Testis (tissue), 3 donors: ENCODE data around the gene SSR2. TPM values are rescaled to one million over a fixed set of nuclear protein-coding genes. Genes with fewer than 3 reads are reported as not detected.
"Not testable (repeated sequence)": the region's sequence is repeated elsewhere in the genome, so short reads cannot be mapped to it uniquely, and the experiment has no call there.

ENCODE experiments used
- DNase-seq: peaks from one replicate; pipeline ENCODE4 v3.0.0-alpha.2; 2019
- H3K27ac ChIP-seq, 2 donors: fragments of 200-600 bp; sonication (generic); one replicate each; pipeline ENCODE4 v1.5.1; 2019
- H3K27me3 ChIP-seq: fragments of 200-600 bp; sonication (generic); one replicate; pipeline ENCODE4 v1.5.1; 2019
- H3K36me3 ChIP-seq: fragments of 200-600 bp; sonication (generic); one replicate; pipeline ENCODE4 v1.5.1; 2017; ENCODE audit warnings: low read depth; ENCODE audit errors: missing control alignments
- H3K4me1 ChIP-seq: fragments of 200-600 bp; sonication (generic); one replicate; pipeline ENCODE4 v1.5.1; 2019
- H3K4me3 ChIP-seq, 2 donors: fragments of 200-600 bp; sonication (generic); one replicate each; pipeline ENCODE4 v1.5.1; 2017 to 2019
- H3K9me3 ChIP-seq: fragments of 200-600 bp; sonication (generic); one replicate; pipeline ENCODE4 v1.5.1; 2017
- CTCF ChIP-seq, 3 experiments: fragments of 450-650 bp in 2 of 3; fragments of 200-600 bp in 1 of 3; sonication (generic) in 1 of 3; IDR thresholded peaks; one replicate each; pipeline ENCODE4 v1.5.1; 2016 to 2019; ENCODE audit warnings: antibody characterized with exemption in 3 of 3, mild to moderate bottlenecking in 2 of 3, moderate library complexity in 1 of 3
- POLR2A ChIP-seq: fragments of 450-650 bp; IDR thresholded peaks from one replicate; pipeline ENCODE4 v1.6.1; 2017; ENCODE audit warnings: antibody characterized with exemption, mild to moderate bottlenecking, moderate library complexity
- WGBS, 2 donors: methylation state at CpG; one replicate each; pipeline ENCODE4 v1.1.5; 2018; 5-methylcytosine and 5-hydroxymethylcytosine counted together
- intact Hi-C: fragments of 100-400 bp; cut with DNase I; formaldehyde crosslinking; loops from one replicate; pipeline ENCODE4 v1.15.1; 2023; ENCODE audit warnings: low total_unique reads
- polyA plus RNA-seq: library from polyadenylated mRNA; stranded (reverse); fragments of 350-450 nt; fragmentation: Illumina TruSeq; extraction: RNeasy Lipid Tissue Mini Kit (QIAGEN cat#74804); gene quantifications from one replicate; pipeline ENCODE4 v1.2.3, GENCODE V29; 2014; ENCODE audit warnings: low read depth, low replicate concordance; ENCODE audit not compliant: insufficient read depth
- total RNA-seq, 2 donors: library from RNA; depleted of rRNA; stranded (reverse); fragments of >200 nt; gene quantifications; one replicate each; pipeline ENCODE4 v1.2.3, GENCODE V29; 2016

SSR2 gene
- total and polyA plus RNA-seq, 3 donors from 2014 or later = 170 to 289 (median 216) TPM

DNA sequence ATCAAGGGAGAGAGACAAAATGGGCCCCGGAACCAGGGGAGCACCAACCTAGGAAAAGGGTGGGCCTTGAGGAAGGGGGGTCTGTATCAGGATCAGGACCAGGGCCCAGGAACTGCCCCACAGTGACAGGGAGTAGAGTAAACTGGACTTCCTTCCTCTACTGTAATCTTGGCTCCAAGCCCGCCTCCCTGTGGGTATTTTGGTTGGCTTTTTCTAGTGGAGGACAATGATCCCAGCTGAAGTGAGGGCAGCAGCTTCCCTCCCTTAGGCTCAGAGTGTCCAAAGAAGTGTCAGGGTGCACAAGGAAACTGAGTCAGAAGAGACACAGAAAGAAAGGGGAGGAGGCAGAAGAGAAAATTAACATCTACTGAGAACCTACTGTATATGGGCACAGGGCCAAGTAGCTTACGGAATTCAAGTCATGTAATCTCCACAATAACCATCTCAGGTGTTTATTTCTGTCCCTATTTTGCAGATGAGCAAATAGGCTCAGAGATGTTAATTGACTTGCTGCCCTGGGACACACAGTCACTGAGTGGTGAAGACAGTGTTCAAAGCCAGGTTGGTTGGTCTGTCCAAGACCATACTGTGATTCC is 28.0 kb upstream of the SSR2 start:
- no peaks in the 10 kb centered on the region for H3K36me3 ChIP-seq
- H3K4me1 ChIP-seq = no peaks in the 10 kb centered on the region
- no peak overlapping the region for H3K27ac ChIP-seq
- no peak for DNase-seq
- TF ChIP-seq CTCF (IDR thresholded peaks at IDR 0.05) (no peak), POLR2A (no peak)
- intact Hi-C loops = no loop called here
- WGBS, 2 donors = 91 to 96% methylated on average over 3 of the region's 3 CpGs
- H3K4me3 ChIP-seq = no peak overlapping the region
- no peaks in the 10 kb centered on the region for H3K27me3 ChIP-seq
- no peaks in the 10 kb centered on the region for H3K9me3 ChIP-seq

DNA sequence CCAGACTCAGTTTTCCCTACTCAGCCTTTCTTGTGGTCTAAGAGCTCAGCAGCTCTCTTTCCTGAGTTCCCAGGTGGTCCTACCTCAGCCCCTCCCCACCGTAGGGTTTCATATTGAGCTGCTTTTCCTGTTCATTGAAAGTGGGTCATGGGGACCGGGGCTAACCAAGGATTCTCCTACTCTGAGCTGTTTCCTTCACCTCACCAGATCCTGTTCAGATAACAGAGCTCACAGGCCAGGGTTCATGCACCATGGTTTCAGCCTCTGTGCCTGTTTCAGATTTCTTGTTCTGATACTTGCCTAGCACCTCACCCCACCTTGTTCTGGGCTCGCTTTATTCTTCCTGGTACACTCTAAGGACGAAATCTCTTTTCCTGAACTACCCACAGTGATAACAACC is 24.3 kb upstream of the SSR2 start:
- H3K4me1 ChIP-seq = no peaks in the 10 kb centered on the region
- H3K9me3 ChIP-seq = no peaks in the 10 kb centered on the region
- TF ChIP-seq CTCF (IDR thresholded peaks at IDR 0.05) = no peak
- TF ChIP-seq POLR2A = no peak
- no peaks in the 10 kb centered on the region for H3K36me3 ChIP-seq
- DNase-seq = no peak
- no peak overlapping the region for H3K27ac ChIP-seq
- H3K4me3 ChIP-seq = no peak overlapping the region
- intact Hi-C loops = no loop called here
- WGBS, 2 donors = 90 to 93% methylated on average over 4 of the region's 4 CpGs
- no peaks in the 10 kb centered on the region for H3K27me3 ChIP-seq

DNA sequence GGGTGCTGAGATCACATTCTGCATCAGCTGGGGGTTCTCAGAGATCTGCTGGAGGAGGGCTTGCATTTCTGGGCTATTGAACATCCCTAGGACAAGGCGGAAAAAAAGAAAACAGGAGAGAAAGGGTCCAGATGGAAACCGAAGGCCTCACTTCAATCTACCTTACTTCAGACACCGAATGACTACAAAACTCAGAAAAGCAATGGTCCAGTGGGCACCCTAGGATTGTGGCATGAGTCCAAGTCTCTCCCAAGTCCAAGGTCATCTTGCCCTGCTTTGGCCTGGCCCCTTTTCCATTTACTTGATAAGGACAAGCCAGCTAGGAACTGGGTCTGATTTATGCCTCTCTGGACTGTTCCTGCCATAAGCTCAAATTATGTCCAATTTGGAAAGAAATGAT is 22.1 kb upstream of the SSR2 start:
- WGBS, 2 donors = 68 to 82% methylated on average over 3 of the region's 3 CpGs
- H3K36me3 ChIP-seq = no peaks in the 10 kb centered on the region
- intact Hi-C loops = no loop called here
- no peaks in the 10 kb centered on the region for H3K27me3 ChIP-seq
- H3K9me3 ChIP-seq = no peaks in the 10 kb centered on the region
- H3K4me1 ChIP-seq = no peaks in the 10 kb centered on the region
- no peak overlapping the region for H3K4me3 ChIP-seq
- no peak overlapping the region for H3K27ac ChIP-seq
- no peak for DNase-seq
- TF ChIP-seq CTCF (IDR thresholded peaks at IDR 0.05) (no peak), POLR2A (no peak)

GRCh38 chr1:156034991-156035390 is 14.2 kb upstream of the SSR2 start:
- H3K27me3 ChIP-seq, intact Hi-C loops, H3K4me3 ChIP-seq, H3K4me1 ChIP-seq, H3K36me3 ChIP-seq, H3K9me3 ChIP-seq, H3K27ac ChIP-seq, DNase-seq: not testable (repeated sequence)
- WGBS, 2 donors = 89 to 91% methylated on average over 4 of the region's 4 CpGs

- Histone ChIP-seq H3K27me3 (no peaks in the 10 kb centered on the region), H3K36me3 (no peaks in the 10 kb centered on the region), H3K4me1 (no peaks in the 10 kb centered on the region), H3K27ac (no peak overlapping the region), H3K4me3 (no peak overlapping the region), H3K9me3 (no peaks in the 10 kb centered on the region)
- WGBS, 2 donors = 33 to 42% methylated on average over 6 of the region's 6 CpGs
- intact Hi-C loops = no loop called here
- no peak for DNase-seq
- TF ChIP-seq CTCF (IDR thresholded peaks at IDR 0.05) = no peak
- no peak for TF ChIP-seq POLR2A
Observed at GRCh38 chr1:156033011-156033410, 12.3 kb upstream of the SSR2 start.
